ENCODE data around the gene RLBP1. TPM values are rescaled to one million over a fixed set of nuclear protein-coding genes. Genes with fewer than 3 reads are reported as not detected.
"Not testable (repeated sequence)": the region's sequence is repeated elsewhere in the genome, so short reads cannot be mapped to it uniquely, and the experiment has no call there.

RLBP1 gene
- total and polyA plus RNA-seq, 4 experiments from 2014 or later, result not detected

DNA sequence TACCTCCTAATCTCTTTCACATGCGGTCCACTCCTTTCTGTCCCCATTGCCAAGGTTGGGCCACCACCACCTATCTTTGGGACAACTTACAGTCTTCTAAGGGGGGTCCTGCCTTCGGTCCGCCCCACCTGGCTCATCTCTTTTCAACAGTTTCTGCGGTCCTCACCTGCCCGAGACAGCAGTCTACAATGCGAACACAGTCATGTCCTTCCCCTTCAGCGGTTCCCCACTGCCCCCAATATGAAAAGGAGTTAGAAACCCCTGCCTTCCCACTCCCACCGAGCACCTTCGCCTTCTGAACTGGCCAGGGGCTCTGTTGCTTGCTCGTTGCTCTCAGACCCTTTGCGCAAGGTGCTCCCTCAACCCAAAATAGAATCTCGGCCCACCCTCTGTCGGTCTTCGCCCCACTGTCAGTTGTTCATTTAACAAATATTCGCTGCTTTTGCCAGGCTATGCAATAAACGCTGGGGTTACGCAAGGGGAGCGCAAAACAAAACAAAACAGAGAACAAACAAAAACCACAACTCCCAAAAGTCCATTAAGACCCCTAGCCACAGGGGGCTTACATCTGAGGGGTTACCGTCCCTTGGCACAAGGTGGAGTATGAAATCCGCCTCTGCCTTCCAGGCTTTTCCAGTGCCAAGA is 21.8 kb upstream of the RLBP1 start:
- H3K27ac ChIP-seq (ENCODE audit: low read depth, low read length), result peak overlapping the region; percentile 43

DNA sequence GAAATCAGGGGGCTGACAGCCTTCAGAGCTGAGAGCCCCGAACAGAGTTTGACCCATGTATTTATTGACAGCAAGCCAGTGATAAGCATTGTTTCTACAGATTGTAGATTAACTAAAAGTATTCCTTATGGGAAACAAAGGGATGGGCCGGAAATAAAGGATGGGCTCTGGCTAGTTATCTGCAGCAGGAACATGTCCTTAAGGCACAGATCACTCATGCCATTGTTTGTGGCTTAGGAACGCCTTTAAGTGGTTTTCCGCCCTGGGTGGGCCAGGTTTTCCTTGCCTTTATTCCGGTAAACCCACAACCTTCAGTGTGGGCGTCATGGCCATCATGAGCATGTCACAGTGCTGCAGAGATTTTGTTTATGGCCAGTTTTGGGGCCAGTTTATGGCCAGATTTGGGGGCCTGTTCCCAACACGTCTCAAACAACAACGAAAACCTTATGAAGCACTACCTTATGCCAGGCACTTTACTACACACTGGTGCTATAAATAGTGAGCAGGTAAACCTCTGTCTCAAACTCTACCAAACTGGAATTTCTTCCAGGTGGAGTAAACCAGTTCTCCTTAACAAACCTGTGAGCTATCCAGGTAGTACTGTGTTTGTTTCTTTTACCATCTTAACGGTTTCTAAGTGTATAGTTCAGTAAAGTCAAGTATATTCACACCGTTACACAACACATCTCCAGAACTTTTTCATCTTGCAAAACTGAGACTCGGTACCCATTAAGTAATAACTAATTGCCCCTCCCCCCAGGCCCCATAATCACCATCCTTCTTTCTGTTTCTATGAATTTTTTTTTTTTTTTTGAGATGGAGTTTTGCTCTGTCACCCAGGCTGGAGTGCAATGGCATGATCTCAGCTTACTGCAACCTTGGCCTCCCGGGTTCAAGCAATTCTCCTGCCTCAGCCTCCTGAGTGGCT is 18.8 kb upstream of the RLBP1 start:
- H3K4me1 Mint-ChIP-seq, result peaks cover 10 to 27% (median 19%) of the 10 kb centered on the region in 4 donors
- H3K4me3 Mint-ChIP-seq; H3K4me3 ChIP-seq (ENCODE audit: low read length in 2 of 2); H3K27me3 Mint-ChIP-seq; H3K27ac ChIP-seq (ENCODE audit: low read depth, low read length); H3K27ac Mint-ChIP-seq; H3K36me3 ChIP-seq (ENCODE audit: insufficient read depth, low read length); H3K9me3 Mint-ChIP-seq; DNase-seq; POLR2A ChIA-PET (ENCODE audit: partially characterized antibody); H3K27me3 ChIP-seq (ENCODE audit: insufficient read depth, low read length); H3K36me3 Mint-ChIP-seq; H3K9me3 ChIP-seq (ENCODE audit: control insufficient read depth in 1 of 2, low read length in 2 of 2): not testable (repeated sequence)
- CTCF ChIA-PET (ENCODE audit: partially characterized antibody), result interaction anchor here (2.5 to 6.6 kb wide), 2 partner anchors 33 kb away, joined by 14 to 28 read pairs; no protein-coding TSS in a partner anchor
- H3K4me1 ChIP-seq (ENCODE audit: insufficient read depth, low read length), result peaks cover 14% of the 10 kb centered on the region
- intact Hi-C loops (cut with micrococcal nuclease), result loop anchor here (5.0 to 10.0 kb wide), 2 partner anchors 335 to 773 kb away; partner anchors contain the start of genes MRPL46, MRPS11 and TICRR

More for the DNA sequence above, 21.8 kb upstream of the RLBP1 start:
- peaks cover 0 to 6% (median 0%) of the 10 kb centered on the region in 8 donors for H3K9me3 Mint-ChIP-seq
- peak overlapping the region; percentile 95 for H3K4me3 ChIP-seq (ENCODE audit: low read length in 2 of 2)
- no peaks in the 10 kb centered on the region for H3K36me3 ChIP-seq (ENCODE audit: insufficient read depth, low read length)
- DNase-seq, result peak in 1 of 5 donors; percentile 38
- H3K36me3 Mint-ChIP-seq, result peaks cover 0 to 10% of the 10 kb centered on the region in 2 donors
- peaks cover 20 to 40% (median 30%) of the 10 kb centered on the region in 4 donors for H3K4me1 Mint-ChIP-seq
- ChIA-PET CTCF (ENCODE audit: partially characterized antibody) (interaction anchor here (0.7 to 2.9 kb wide), 4 partner anchors 36 to 115 kb away, joined by 4 to 22 read pairs (median 10); no protein-coding TSS in a partner anchor), POLR2A (ENCODE audit: partially characterized antibody) (interaction anchor here (1.3 to 2.9 kb wide), 4 partner anchors 87 to 776 kb away, joined by 3 to 19 read pairs (median 5); partner anchors contain the start of genes MRPL46, MRPS11 and POLG)
- H3K9me3 ChIP-seq (ENCODE audit: control insufficient read depth in 1 of 2, low read length in 2 of 2), result no peaks in the 10 kb centered on the region
- intact Hi-C loops (cut with micrococcal nuclease), result loop anchor here (1.0 to 10.0 kb wide), 5 partner anchors 36 to 776 kb away; partner anchors contain the start of genes HAPLN3, MRPL46, MRPS11 and TICRR
- peak overlapping the region; percentile 91 to 98 (median 94) for H3K4me3 Mint-ChIP-seq
- no peaks in the 10 kb centered on the region for H3K27me3 ChIP-seq (ENCODE audit: insufficient read depth, low read length)
- H3K27me3 Mint-ChIP-seq, result no peaks in the 10 kb centered on the region
- peaks cover 14% of the 10 kb centered on the region for H3K4me1 ChIP-seq (ENCODE audit: insufficient read depth, low read length)
- H3K27ac Mint-ChIP-seq, result peak overlapping the region in 5 of 7 donors; percentile 80 to 90 (median 88)

DNA sequence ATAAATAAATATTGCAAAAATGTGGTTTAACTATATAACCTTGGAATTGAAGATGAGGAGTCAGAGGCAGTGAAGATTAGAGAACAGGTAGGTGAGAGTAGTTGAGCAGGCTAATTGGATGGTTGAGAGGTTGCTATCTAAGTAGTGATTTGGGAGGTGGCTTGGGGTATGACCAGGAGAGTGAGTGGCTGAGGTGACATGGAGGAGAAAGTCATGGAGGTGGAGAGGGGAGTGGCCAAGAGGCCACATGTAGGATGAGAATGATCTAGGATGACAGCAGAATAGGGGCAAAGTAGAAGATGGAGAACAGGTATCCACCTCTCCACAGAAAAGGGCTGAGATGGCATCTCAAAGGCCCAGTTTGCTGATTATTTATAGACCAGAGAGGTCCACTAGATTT is 10.5 kb upstream of the RLBP1 start:
- no peaks in the 10 kb centered on the region for H3K36me3 ChIP-seq (ENCODE audit: insufficient read depth, low read length)
- Mint-ChIP-seq H3K9me3 (peaks cover 0 to 2% (median 0%) of the 10 kb centered on the region in 8 donors), H3K27me3 (peaks cover 11 to 12% of the 10 kb centered on the region in 2 donors), H3K4me3 (no peak overlapping the region), H3K36me3 (no peaks in the 10 kb centered on the region), H3K4me1 (no peaks in the 10 kb centered on the region), H3K27ac (no peak overlapping the region)
- intact Hi-C loops (cut with micrococcal nuclease), result no loop called here
- H3K9me3 ChIP-seq (ENCODE audit: control insufficient read depth in 1 of 2, low read length in 2 of 2), result no peaks in the 10 kb centered on the region
- H3K4me3 ChIP-seq (ENCODE audit: low read length in 2 of 2), result no peak overlapping the region
- ChIA-PET CTCF (ENCODE audit: partially characterized antibody) (interaction anchor here (2.3 kb wide), 1 partner anchor 25 kb away, joined by 7 read pairs; no protein-coding TSS in a partner anchor), POLR2A (ENCODE audit: partially characterized antibody) (no interaction called here)
- H3K4me1 ChIP-seq (ENCODE audit: insufficient read depth, low read length), result no peaks in the 10 kb centered on the region
- no peaks in the 10 kb centered on the region for H3K27me3 ChIP-seq (ENCODE audit: insufficient read depth, low read length)
- no peak for DNase-seq
- H3K27ac ChIP-seq (ENCODE audit: low read depth, low read length), result no peak overlapping the region

DNA sequence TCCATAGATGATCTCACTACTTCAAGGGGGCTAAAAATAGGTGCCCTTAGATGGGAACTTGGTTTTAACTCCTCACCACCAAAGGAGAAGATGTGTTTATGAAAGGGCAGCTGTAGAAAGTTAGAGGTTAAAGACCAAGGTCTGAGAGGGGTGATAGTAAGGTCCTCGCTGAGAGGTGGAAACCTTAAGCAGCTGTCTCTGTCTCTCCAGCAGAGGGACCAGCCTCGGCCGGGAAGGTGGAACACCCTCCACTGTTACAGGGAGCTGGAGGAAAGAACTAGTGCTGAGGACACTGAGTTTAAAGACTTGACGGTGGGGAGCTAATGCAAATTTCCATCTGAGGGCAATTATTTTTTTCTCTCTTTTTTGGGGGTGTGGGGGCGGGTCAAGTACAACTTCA is 8.9 kb upstream of the RLBP1 start:
- CTCF ChIA-PET (ENCODE audit: partially characterized antibody), result no interaction called here
- Mint-ChIP-seq H3K36me3 (no peaks in the 10 kb centered on the region), H3K27me3 (peaks cover 9 to 10% of the 10 kb centered on the region in 2 donors), H3K4me1 (no peaks in the 10 kb centered on the region), H3K4me3 (no peak overlapping the region), H3K9me3 (peaks cover 0 to 3% (median 0%) of the 10 kb centered on the region in 8 donors), H3K27ac (no peak overlapping the region)
- no peak overlapping the region for H3K4me3 ChIP-seq (ENCODE audit: low read length in 2 of 2)
- H3K9me3 ChIP-seq (ENCODE audit: control insufficient read depth in 1 of 2, low read length in 2 of 2), result no peaks in the 10 kb centered on the region
- DNase-seq, result no peak
- no peaks in the 10 kb centered on the region for H3K4me1 ChIP-seq (ENCODE audit: insufficient read depth, low read length)
- POLR2A ChIA-PET (ENCODE audit: partially characterized antibody), result no interaction called here
- no peaks in the 10 kb centered on the region for H3K27me3 ChIP-seq (ENCODE audit: insufficient read depth, low read length)
- H3K27ac ChIP-seq (ENCODE audit: low read depth, low read length), result no peak overlapping the region
- H3K36me3 ChIP-seq (ENCODE audit: insufficient read depth, low read length), result no peaks in the 10 kb centered on the region
- intact Hi-C loops (cut with micrococcal nuclease), result no loop called here

DNA sequence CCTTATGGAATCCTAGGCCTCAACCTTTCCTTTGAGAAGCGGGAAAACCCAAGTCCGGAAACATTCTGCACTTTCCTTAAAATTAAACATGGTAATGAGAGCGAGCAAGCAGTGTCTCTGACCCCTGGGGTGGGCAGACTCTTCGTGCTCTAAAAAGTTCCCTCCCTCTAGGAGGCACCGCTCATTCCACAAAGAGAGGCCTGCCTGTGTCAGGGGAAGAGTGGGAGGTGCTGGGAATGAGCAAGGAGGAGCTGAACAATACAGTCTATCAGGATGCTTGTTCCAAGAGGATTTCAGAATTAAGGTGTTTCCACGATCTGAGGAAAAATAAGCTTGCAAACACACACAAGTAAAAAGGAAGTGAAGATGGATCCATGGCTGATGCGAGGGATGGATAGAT is 6.0 kb upstream of the RLBP1 start:
- H3K4me3 Mint-ChIP-seq, result no peak overlapping the region
- H3K36me3 ChIP-seq (ENCODE audit: insufficient read depth, low read length), result no peaks in the 10 kb centered on the region
- no peaks in the 10 kb centered on the region for H3K36me3 Mint-ChIP-seq
- H3K27me3 Mint-ChIP-seq, result peaks cover 6 to 9% of the 10 kb centered on the region in 2 donors
- H3K4me3 ChIP-seq (ENCODE audit: low read length in 2 of 2), result no peak overlapping the region
- intact Hi-C loops (cut with micrococcal nuclease), result no loop called here
- no peaks in the 10 kb centered on the region for H3K4me1 Mint-ChIP-seq
- no peaks in the 10 kb centered on the region for H3K27me3 ChIP-seq (ENCODE audit: insufficient read depth, low read length)
- H3K9me3 ChIP-seq (ENCODE audit: control insufficient read depth in 1 of 2, low read length in 2 of 2), result no peaks in the 10 kb centered on the region
- ChIA-PET CTCF (ENCODE audit: partially characterized antibody) (no interaction called here), POLR2A (ENCODE audit: partially characterized antibody) (no interaction called here)
- peak overlapping the region in 1 of 7 donors; percentile 14 for H3K27ac Mint-ChIP-seq
- no peak overlapping the region for H3K27ac ChIP-seq (ENCODE audit: low read depth, low read length)
- peaks cover 0 to 3% (median 0%) of the 10 kb centered on the region in 8 donors for H3K9me3 Mint-ChIP-seq
- H3K4me1 ChIP-seq (ENCODE audit: insufficient read depth, low read length), result no peaks in the 10 kb centered on the region
- no peak for DNase-seq

DNA sequence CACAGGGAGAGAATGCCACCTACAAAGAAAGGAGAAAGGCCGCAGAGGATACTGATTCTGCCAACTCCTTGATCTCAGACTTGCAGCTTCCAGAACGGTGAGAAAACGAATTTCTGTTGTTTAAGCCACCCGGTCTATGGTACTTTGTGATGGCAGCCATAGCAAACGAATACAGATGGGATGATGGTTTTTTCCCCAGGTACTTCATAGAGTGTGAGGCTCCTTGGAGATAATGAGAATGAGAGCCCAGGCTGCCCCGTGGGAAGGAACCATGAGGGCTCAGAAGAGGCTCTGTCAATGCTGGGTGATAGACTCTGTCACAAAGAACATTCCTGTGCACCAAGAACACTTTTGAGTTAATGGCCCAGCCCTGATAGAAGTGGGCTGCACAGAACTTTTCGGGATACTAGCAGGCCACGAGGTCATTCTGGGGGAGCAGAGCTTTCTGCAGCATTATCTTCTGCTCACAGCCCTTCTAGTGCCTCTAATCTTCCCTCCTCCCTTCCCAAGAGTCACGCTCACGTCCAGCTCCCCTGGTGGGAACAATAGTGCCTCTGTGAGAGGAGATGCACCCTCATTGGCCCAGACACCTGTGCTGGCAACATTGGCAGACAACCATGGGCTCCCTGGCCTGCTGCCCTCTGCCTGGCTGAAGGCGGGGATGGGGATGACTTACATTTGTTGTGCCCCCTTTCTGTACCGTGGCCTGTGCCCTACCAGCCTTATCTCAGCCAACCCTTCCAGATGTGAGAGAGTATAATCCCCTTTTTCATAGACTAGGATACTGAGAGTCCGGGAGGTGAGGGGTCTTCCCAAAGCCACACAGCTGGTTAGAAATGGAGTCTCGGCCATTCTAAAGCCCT is 5.2 kb upstream of the RLBP1 start:
- intact Hi-C loops (cut with micrococcal nuclease), result no loop called here
- no peak overlapping the region for H3K4me3 Mint-ChIP-seq
- peaks cover 0 to 1% (median 0%) of the 10 kb centered on the region in 8 donors for H3K9me3 Mint-ChIP-seq
- Histone ChIP-seq H3K4me3 (ENCODE audit: low read length in 2 of 2) (no peak overlapping the region), H3K27ac (ENCODE audit: low read depth, low read length) (no peak overlapping the region), H3K9me3 (ENCODE audit: control insufficient read depth in 1 of 2, low read length in 2 of 2) (no peaks in the 10 kb centered on the region), H3K4me1 (ENCODE audit: insufficient read depth, low read length) (no peaks in the 10 kb centered on the region), H3K27me3 (ENCODE audit: insufficient read depth, low read length) (no peaks in the 10 kb centered on the region), H3K36me3 (ENCODE audit: insufficient read depth, low read length) (no peaks in the 10 kb centered on the region)
- no peak overlapping the region for H3K27ac Mint-ChIP-seq
- H3K36me3 Mint-ChIP-seq, result no peaks in the 10 kb centered on the region
- peaks cover 4 to 6% of the 10 kb centered on the region in 2 donors for H3K27me3 Mint-ChIP-seq
- no peak for DNase-seq
- H3K4me1 Mint-ChIP-seq, result no peaks in the 10 kb centered on the region
- CTCF ChIA-PET (ENCODE audit: partially characterized antibody), result no interaction called here
- POLR2A ChIA-PET (ENCODE audit: partially characterized antibody), result no interaction called here

All from CD4-positive, alpha-beta memory T cell (primary cell).